Body of pancreas (tissue), 4 donors: ENCODE results near the gene KREMEN1.

Experiments used
- CTCF ChIP-seq, 7 experiments: fragments of 450-650 bp in 4 of 7; fragments of 200-600 bp in 3 of 7; sonication (generic) in 3 of 7; IDR thresholded peaks; one replicate each; pipeline ENCODE4 v1.5.1; 2016 to 2019; ENCODE audit warnings: antibody characterized with exemption in 7 of 7
- POLR2A ChIP-seq, 3 donors: fragments of 450-650 bp; IDR thresholded peaks; one replicate each; pipeline ENCODE4 v1.6.1; 2016; ENCODE audit warnings: antibody characterized with exemption in 3 of 3, mild to moderate bottlenecking in 2 of 3

- TF ChIP-seq CTCF (IDR thresholded peaks at IDR 0.05) (no peak), POLR2A (IDR thresholded peaks at IDR 0.05) (no peak)
These were observed 43.0 kb downstream of the KREMEN1 start for GRCh38 chr22:29115682-29116288.
